GM12865 (cell line): ENCODE measurements around the gene TEX14.

Source experiments
- DNase-seq: peaks from one replicate; pipeline ENCODE4 v3.0.0; 2010; ENCODE audit warnings: low read depth
- H3K4me3 ChIP-seq: 2 replicates; pipeline ENCODE4 v1.5.1; 2011; ENCODE audit warnings: mild to moderate bottlenecking, low read depth, low read length, control low read depth
- TF ChIP-seq, protein P1 (sequence below): IDR thresholded peaks from 2 replicates; pipeline ENCODE4 v1.5.1; 2011; ENCODE audit warnings: low read length, control low read depth, low read depth, inconsistent platforms; ENCODE audit not compliant: insufficient read depth; ENCODE audit errors: missing control alignments

Gene TEX14

DNA sequence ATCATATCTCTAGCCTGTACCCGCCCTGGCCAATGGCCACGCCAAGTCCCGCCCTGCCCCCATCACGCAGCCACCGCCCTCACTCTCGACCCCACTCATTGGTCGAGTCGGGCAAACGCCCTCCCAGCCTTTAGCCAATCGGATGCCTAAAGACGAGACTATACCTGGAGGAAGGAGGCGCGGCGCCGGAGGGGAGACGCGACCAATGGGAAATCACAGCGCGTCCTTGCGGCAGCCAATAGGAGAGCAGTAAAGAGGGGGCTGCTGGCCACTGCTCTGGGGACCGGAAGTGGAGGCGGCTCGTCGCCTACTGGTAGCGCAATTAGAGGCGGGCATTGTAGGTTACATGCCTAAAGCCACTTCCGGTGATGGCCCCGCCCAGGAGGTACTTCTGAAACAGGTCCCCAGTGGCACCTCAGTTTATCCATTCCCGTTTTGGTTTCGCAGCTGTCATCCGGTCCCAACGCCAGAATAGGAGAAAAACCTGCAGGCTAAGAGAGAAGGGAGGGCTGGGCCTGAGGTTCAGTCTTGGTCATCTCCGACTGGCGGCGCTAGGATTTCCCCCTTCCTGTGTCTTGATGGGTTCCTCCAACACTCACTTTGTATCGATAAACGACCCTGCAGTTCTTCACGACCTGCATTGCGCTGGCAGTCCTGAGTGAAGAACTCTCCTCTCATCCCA lies 173.8 kb downstream of the TEX14 start:
- peak overlapping the region; percentile 94 for H3K4me3 ChIP-seq
- TF ChIP-seq, protein P1, sequence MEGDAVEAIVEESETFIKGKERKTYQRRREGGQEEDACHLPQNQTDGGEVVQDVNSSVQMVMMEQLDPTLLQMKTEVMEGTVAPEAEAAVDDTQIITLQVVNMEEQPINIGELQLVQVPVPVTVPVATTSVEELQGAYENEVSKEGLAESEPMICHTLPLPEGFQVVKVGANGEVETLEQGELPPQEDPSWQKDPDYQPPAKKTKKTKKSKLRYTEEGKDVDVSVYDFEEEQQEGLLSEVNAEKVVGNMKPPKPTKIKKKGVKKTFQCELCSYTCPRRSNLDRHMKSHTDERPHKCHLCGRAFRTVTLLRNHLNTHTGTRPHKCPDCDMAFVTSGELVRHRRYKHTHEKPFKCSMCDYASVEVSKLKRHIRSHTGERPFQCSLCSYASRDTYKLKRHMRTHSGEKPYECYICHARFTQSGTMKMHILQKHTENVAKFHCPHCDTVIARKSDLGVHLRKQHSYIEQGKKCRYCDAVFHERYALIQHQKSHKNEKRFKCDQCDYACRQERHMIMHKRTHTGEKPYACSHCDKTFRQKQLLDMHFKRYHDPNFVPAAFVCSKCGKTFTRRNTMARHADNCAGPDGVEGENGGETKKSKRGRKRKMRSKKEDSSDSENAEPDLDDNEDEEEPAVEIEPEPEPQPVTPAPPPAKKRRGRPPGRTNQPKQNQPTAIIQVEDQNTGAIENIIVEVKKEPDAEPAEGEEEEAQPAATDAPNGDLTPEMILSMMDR: no peak
- DNase-seq: peak; percentile 100

DNA sequence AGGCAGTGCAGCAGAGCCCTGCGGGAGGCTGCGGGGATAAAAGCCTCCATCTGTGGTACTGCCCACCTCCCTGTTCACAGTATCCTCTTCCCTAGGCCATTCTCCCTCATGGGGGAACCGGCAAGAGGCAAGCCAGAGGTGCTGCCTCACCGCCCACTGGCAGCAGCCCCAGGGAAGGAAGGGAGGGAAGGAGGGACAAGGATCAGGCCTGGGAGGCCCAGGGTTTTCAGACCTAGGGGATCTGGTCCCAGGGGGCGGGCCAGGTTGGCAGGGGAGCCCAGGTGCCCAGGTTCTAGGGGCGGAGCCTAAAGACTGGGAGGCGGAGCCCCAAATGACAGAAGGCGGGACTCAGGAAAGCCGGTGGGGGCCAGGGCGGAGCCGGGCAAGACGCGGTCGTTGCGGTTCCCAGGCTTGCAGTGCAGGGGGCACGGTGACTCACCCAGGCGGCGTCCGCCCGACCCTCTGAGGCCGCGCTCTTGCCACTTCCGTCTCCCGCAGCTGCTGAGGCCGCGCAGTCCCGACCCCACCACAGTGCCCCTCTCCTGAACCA lies 174.4 kb downstream of the TEX14 start:
- TF ChIP-seq, protein P1: no peak
- peak overlapping the region; percentile 94 for H3K4me3 ChIP-seq
- DNase-seq: no peak

DNA sequence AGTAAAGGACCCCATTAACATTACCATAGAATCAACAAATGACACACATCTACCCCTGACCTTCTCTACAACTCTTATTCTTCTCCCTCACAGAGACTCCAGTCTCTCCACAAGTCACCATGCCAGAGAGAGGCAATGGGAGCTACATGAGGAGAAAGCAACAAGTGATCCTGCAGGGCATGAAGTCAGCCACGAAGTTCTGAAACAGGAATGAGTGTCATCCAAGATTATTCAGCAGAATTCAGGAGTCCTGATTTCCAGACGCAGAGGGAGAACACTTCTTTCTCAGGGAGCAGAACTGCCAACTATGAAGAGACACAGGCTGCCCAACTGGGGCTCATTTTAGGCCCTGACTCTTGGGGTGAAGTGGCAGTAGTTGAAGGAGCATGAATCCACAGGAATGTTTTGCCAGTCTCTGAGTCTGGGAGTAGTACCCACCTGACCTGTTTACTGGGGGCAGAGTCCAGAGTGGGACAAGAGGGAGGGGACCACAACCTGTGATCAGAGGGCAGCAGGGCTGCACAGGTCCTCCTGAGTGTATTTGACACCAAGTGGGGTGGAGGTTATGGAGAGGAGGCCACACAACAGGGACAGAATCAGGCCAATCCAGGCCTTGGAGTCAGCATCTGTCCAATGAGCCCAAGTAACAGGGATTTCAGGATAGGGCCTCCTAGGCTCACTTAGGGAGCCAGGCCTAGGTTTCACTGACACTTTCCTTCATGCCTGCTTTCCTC lies 175.0 kb downstream of the TEX14 start:
- TF ChIP-seq, protein P1: no peak
- H3K4me3 ChIP-seq: peak overlapping the region; percentile 94
- DNase-seq: no peak

DNA sequence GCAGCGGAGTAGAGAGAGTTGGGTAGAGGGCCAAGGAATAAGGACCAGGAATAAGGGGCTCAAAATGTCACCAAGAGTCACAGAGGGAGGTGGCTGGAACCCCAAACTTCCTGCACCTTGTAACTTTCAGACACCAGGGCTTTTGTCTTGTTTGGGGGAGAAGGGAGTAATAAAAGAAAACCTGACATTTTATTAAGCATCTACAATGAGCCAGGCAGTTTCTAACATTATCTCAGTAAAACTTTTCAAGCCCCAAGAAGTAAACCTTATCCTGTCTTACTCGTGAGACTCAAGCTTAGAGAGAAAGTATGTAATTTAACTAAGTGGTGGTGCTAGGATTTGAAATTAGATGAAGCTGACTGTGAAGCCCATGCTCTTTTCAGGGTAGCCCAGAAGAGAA lies 176.6 kb downstream of the TEX14 start:
- TF ChIP-seq, protein P1: no peak
- H3K4me3 ChIP-seq: no peak overlapping the region
- no peak for DNase-seq

DNA sequence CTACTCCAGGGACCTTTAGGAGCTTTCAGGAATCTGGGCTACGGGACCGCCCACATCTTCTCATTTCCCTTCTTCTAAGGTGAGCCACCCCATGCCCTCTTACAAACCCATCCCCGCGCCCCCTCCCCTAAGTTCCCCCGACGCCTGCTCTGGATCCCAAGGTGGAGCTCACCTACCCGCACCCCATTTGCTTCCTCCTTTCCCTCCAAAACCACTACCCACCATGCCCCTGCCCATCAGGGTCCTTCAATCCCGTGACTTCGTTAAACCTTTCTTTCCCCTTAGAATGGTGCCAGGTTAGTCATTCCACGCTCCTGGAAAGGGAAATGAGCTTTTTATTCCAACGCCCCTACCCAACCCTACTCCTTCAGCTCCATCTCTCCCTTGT lies 177.1 kb downstream of the TEX14 start:
- TF ChIP-seq, protein P1: no peak
- peak overlapping the region; percentile 86 for H3K4me3 ChIP-seq
- no peak for DNase-seq

DNA sequence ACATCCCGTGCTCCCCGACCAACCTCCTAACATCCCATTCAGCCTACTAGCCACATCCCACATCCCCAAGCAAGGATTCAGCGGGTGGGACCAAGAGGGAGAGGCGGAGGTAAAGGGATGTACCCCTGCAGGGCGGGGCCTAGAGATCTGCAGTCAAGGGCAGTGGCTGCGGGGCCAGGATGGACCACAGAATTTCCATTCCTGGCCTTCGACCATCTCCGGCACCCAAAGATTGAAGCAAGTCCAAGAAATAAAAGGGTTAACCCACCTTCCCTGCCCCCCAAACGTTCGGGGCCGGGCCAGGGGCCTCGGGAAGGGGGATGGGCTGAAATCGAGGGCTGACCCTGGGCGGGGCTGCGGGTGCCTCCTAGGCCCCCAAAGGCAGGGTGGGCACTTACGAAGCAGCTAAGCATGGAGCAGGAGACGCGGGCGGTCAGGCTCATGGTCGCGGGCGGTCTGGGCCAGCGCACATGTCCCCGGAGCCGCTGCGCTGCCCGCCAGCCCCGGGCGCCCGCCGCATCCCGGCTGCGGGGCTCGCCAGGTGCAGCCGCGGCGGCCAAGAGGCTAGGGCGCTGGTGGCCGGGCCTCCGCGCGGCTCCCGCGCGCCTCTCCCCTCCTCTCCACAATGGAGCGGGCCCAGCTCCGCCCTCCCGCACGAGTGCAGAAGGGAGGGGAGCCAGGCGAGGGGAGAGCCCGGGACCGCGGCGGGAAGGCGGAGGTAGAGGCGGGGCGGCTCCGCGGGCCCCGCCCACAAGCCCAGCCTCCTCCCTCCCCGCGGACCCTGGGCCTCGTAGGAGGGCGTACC lies 177.7 kb downstream of the TEX14 start, which contains the start of gene MTMR4:
Gene MTMR4, minus strand, starts transcription at position 674 of the 805 bp plus-strand sequence. Its CDS starts 231 bp downstream, at position 443.
- DNase-seq: peak; percentile 83
- TF ChIP-seq, protein P1: no peak
- H3K4me3 ChIP-seq: peak within 1 kb of the TSS; percentile 86
